K562 (cell line): Measurements from ENCODE around the gene PUM1. TPM values are rescaled to one million over a fixed set of nuclear protein-coding genes. Genes with fewer than 3 reads are reported as not detected.

Experiments
- ATAC-seq: fragments of 200-7000 bp; cut with Tn5 transposase; 3 replicates; pipeline ENCODE4 v1.9.1; 2020; ENCODE audit warnings: moderate library complexity
- BruUV-seq: library from RNA; stranded (reverse); fragments of 400-500 nt; replicated peaks from 2 replicates; lab custom pipeline; 2021; lab: Mats Ljungman, UMichigan
- CTCF ChIA-PET: fragments of 300-600 bp; formaldehyde crosslinking; extraction: SDS; loops from one replicate; lab custom pipeline; 2021; ENCODE audit warnings: low intra/inter-chr PET ratio; lab: Yijun Ruan, JAX
- POLR2A ChIA-PET: fragments of 300-600, 350-650 bp; sonication (Branson Sonifier 250); formaldehyde crosslinking; extraction: SDS; loops from one replicate; lab custom pipeline; 2021; ENCODE audit warnings: antibody characterized with exemption, inconsistent platforms; lab: Yijun Ruan, JAX
- DNase-seq, 4 experiments: peaks; one replicate each; pipeline versions ENCODE4 v3.0.0 to v3.0.0-alpha.2; 2011 to 2018; ENCODE audit warnings: low spot score in 3 of 4, mixed read lengths in 3 of 4; ENCODE audit errors: extremely low read depth in 1 of 4
- FAIRE-seq: peaks from 2 replicates; lab custom pipeline; 2011; peaks lifted over from hg19 to GRCh38; lab: Jason Lieb, UNC
- H2AFZ ChIP-seq: 2 replicates; pipeline ENCODE4 v1.6.0; 2011; ENCODE audit warnings: low read depth, low read length, control low read depth, inconsistent platforms
- H3K27ac ChIP-seq: fragments of 200-600 bp; 3 replicates; pipeline ENCODE4 v1.8.0; 2011; ENCODE audit warnings: low read depth, mild to moderate bottlenecking, control low read depth, inconsistent platforms, low read length, moderate library complexity, mixed read lengths; ENCODE audit errors: extremely low read depth
- H3K27me3 ChIP-seq, 2 experiments: fragments of 300-600 bp in 1 of 2; 2 replicates in 1 of 2; 3 replicates in 1 of 2; pipeline versions ENCODE4 v1.6.0 to v1.8.0; 2011; ENCODE audit warnings: inconsistent platforms in 2 of 2, low read length in 2 of 2, mild to moderate bottlenecking in 1 of 2, mixed read lengths in 1 of 2, moderate library complexity in 1 of 2; ENCODE audit not compliant: control insufficient read depth in 2 of 2, insufficient read depth in 2 of 2
- H3K36me3 ChIP-seq: fragments of 300-600 bp; 3 replicates; pipeline ENCODE4 v1.8.0; 2011; ENCODE audit warnings: mild to moderate bottlenecking, low read length, inconsistent platforms; ENCODE audit not compliant: control insufficient read depth, insufficient read depth
- H3K4me1 ChIP-seq, 2 experiments: fragments of 200-600 bp in 1 of 2; replicated peaks in 1 of 2; 2 replicates in 1 of 2; 3 replicates in 1 of 2; pipeline versions ENCODE4 v1.5.1 to v1.8.0; 2011; ENCODE audit warnings: inconsistent platforms in 2 of 2, low read length in 2 of 2, mild to moderate bottlenecking in 1 of 2, mixed read lengths in 1 of 2, moderate library complexity in 1 of 2; ENCODE audit not compliant: control insufficient read depth in 2 of 2, insufficient read depth in 2 of 2
- H3K4me2 ChIP-seq: 2 replicates; pipeline ENCODE4 v1.6.1; 2011; ENCODE audit warnings: low read length, control low read depth, inconsistent platforms, mixed read lengths; ENCODE audit not compliant: insufficient read depth
- H3K4me3 ChIP-seq: fragments of 200-600 bp; sonication (generic), shearing (Covaris generic); 2 replicates; pipeline ENCODE4 v1.5.1; 2016; ENCODE audit warnings: control low read depth, inconsistent platforms
- H3K79me2 ChIP-seq: fragments of 200-600 bp; 3 replicates; pipeline ENCODE4 v1.8.0; 2011; ENCODE audit warnings: low read length, inconsistent platforms; ENCODE audit not compliant: control insufficient read depth, insufficient read depth
- H3K9ac ChIP-seq, 2 experiments: 2 replicates each; pipeline versions ENCODE4 v1.6.0 to v1.6.1; 2011; ENCODE audit warnings: low read depth in 2 of 2, low read length in 2 of 2, control low read depth in 1 of 2, inconsistent platforms in 1 of 2, mild to moderate bottlenecking in 1 of 2, mixed read lengths in 1 of 2; ENCODE audit not compliant: insufficient read depth in 1 of 2
- H3K9me1 ChIP-seq: one replicate; pipeline ENCODE4 v1.6.0; 2011; ENCODE audit warnings: inconsistent platforms, mild to moderate bottlenecking, low read length, moderate library complexity; ENCODE audit not compliant: control insufficient read depth, insufficient read depth
- H3K9me3 ChIP-seq: replicated peaks from 2 replicates; pipeline ENCODE4 v1.5.1; 2011; ENCODE audit warnings: low read depth, low read length, inconsistent platforms; ENCODE audit not compliant: control insufficient read depth, insufficient read depth
- H4K20me1 ChIP-seq: replicated peaks from 2 replicates; pipeline ENCODE4 v1.6.1; 2011; ENCODE audit warnings: low read length, inconsistent platforms, mixed read lengths; ENCODE audit not compliant: control insufficient read depth, insufficient read depth
- HOXB6 ChIP-seq: fragments of 250-450 bp; sonication (Bioruptor Pico); IDR thresholded peaks from 2 replicates; pipeline ENCODE4 v1.5.1; 2022; ENCODE audit warnings: mild to moderate bottlenecking, borderline replicate concordance
- MBD2 ChIP-seq: sonication (generic); IDR thresholded peaks from 2 replicates; pipeline ENCODE4 v1.6.1; 2016; ENCODE audit warnings: low read depth, borderline replicate concordance
- STAG1 ChIP-seq: sonication (generic); formaldehyde crosslinking; IDR thresholded peaks from 2 replicates; pipeline ENCODE4 v1.5.0; 2020; ENCODE audit warnings: missing genetic modification reagents, borderline replicate concordance
- TBL1XR1 ChIP-seq, 2 experiments: IDR thresholded peaks; 2 replicates each; pipeline ENCODE4 v1.6.1; 2012; ENCODE audit warnings: improper control_type of control experiment in 2 of 2, low read length in 2 of 2, mild to moderate bottlenecking in 1 of 2
- USF1 ChIP-seq: sonication (generic); formaldehyde crosslinking; IDR thresholded peaks from 2 replicates; pipeline ENCODE4 v1.9.0; 2022; ENCODE audit warnings: mild to moderate bottlenecking, missing genetic modification reagents
- WGBS: fragments of 100-300 bp; shearing (Covaris generic); methylation state at CpG from one replicate; pipeline ENCODE4 v1.1.6; 2016; ENCODE audit warnings: low coverage, mixed read lengths; ENCODE audit not compliant: insufficient coverage; ENCODE audit errors: missing lambda C conversion rate; 5-methylcytosine and 5-hydroxymethylcytosine counted together
- in situ Hi-C: fragments of 300-500 bp; cut with MboI; formaldehyde crosslinking; loops from 4 replicates; pipeline ENCODE4 v1.15.0; 2018; ENCODE audit warnings: inconsistent platforms, mixed read lengths
- intact Hi-C: fragments of 100-400 bp; cut with micrococcal nuclease; formaldehyde crosslinking; loops from 2 replicates; pipeline ENCODE4 v1.14.2; 2022
- polyA plus RNA-seq, 8 experiments: library from polyadenylated mRNA; depleted of rRNA in 4 of 8; stranded (reverse) in 5 of 8; unstranded in 3 of 8; fragments of >200 nt; fragmentation: Nextera tagmentation in 2 of 8; fragmentation: Illumina TruSeq in 1 of 8; extraction: Ambion mirVana in 2 of 8; extraction: Trizol in 1 of 8; gene quantifications; 2 replicates each; pipeline versions ENCODE4 v1.2.1 to v1.2.3, GENCODE V29; 2011 to 2014; ENCODE audit warnings: inconsistent platforms in 1 of 8, missing spikeins in 1 of 8
- total RNA-seq, 7 experiments: library from RNA; depleted of rRNA in 6 of 7; stranded (reverse); fragments of >200 nt in 6 of 7; fragmentation: Illumina TruSeq in 2 of 7; extraction: Trizol in 2 of 7; gene quantifications; 2 replicates each; pipeline versions ENCODE4 v1.2.1 to v1.2.3, GENCODE V29; 2011 to 2021; ENCODE audit warnings: low replicate concordance in 1 of 7
- TF ChIP-seq, protein P1 (sequence below), 2 experiments: fragments of 450-650 bp; IDR thresholded peaks; 2 replicates each; pipeline ENCODE4 v1.6.1; 2016
- TF ChIP-seq, protein P2 (sequence below): fragments of 200-800 bp; sonication (Bioruptor generic); IDR thresholded peaks from 2 replicates; pipeline ENCODE4 v1.6.1; 2017; ENCODE audit warnings: missing genetic modification characterization, missing compliant biosample characterization
- TF ChIP-seq, protein P3 (sequence below): sonication (generic); formaldehyde crosslinking; IDR thresholded peaks from 2 replicates; pipeline ENCODE4 v1.8.1; 2023; ENCODE audit warnings: missing genetic modification reagents, mild to moderate bottlenecking, borderline replicate concordance
- TF ChIP-seq, protein P4 (sequence below): fragments of 450-650 bp; IDR thresholded peaks from 2 replicates; pipeline ENCODE4 v1.6.1; 2016; ENCODE audit warnings: low read depth, mild to moderate bottlenecking, moderate library complexity

PUM1 gene
- total and polyA plus RNA-seq, 9 of the 15 experiments (the other 6 are each of a cell fraction or from before 2014, with no cell fraction given): 37.7 to 104 (median 55.7) TPM

DNA sequence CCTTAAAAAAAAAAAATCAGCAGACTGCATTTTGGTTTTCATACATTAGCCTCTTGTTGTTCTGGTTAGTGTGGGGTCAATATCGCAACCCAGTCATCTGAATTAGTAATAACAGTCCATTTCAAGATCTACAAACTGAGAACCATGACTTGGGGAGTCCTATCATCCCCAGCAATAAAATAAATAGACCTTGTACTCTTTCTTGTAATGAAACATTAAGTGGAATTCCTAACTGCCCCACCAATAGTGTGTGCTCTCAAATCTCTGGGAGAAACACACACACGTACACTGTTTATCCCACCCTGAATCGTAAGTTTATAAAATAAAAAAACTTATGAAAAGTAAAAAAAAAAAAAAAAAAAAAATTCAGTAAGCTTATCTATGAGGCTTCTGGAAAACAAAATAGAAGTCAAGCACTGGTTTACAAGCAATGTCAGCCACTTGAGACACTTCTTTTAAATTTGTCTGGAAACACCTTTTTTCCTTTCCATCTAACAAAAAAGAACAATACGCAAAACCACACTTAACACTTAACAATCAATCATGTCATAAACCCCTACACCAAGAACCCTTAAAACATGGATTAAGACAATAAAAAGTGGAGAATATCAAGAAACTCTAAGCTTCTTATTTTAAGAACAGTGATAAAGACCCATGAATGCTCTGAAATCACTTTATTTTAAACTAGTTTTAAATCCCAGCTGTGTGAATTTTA, 53.1 kb downstream of the PUM1 start (continued):
- TF ChIP-seq HOXB6 (CRISPR knock-in tag) (no peak), USF1 (CRISPR knock-in tag) (no peak)
- TF ChIP-seq, protein P1, sequence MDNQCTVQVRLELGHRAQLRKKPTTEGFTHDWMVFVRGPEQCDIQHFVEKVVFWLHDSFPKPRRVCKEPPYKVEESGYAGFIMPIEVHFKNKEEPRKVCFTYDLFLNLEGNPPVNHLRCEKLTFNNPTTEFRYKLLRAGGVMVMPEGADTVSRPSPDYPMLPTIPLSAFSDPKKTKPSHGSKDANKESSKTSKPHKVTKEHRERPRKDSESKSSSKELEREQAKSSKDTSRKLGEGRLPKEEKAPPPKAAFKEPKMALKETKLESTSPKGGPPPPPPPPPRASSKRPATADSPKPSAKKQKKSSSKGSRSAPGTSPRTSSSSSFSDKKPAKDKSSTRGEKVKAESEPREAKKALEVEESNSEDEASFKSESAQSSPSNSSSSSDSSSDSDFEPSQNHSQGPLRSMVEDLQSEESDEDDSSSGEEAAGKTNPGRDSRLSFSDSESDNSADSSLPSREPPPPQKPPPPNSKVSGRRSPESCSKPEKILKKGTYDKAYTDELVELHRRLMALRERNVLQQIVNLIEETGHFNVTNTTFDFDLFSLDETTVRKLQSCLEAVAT (IDR thresholded peaks at IDR 0.05): no peak

DNA sequence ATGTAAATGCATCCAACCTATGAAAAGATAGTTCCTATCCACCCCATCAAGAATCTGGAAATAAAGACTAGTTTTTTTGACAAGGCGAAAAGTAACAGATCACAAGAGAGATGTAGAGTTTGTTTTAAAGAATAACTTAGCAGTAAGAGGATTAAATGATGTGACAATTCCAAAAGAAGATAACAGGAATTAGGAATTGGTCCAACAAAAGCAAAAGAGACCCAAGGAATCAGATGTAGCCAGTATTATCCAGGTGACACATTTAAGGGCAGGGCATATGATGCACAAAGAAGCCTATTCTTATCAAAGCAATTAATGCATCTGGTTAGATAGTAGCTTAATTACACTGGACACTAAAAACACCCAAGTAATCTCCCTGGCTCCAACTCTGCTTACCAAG, 53.8 kb downstream of the PUM1 start:
- H3K9ac ChIP-seq: no peak overlapping the region
- ATAC-seq: no peak
- H3K27ac ChIP-seq: no peak overlapping the region
- H3K4me3 ChIP-seq: no peak overlapping the region
- intact Hi-C loops (no loop called here), in situ Hi-C loops (no loop called here)
- no peak for DNase-seq
- H3K79me2 ChIP-seq: peaks cover 94% of the 10 kb centered on the region
- H3K4me1 ChIP-seq: peaks cover 0 to 7% of the 10 kb centered on the region in 2 experiments; a peak in 1 of 5 replicates
- no peaks in the 10 kb centered on the region for H3K9me1 ChIP-seq
- H3K4me2 ChIP-seq: no peak overlapping the region
- no TSS peak for BruUV-seq
- H2AFZ ChIP-seq: no peak overlapping the region
- no peaks in the 10 kb centered on the region for H3K27me3 ChIP-seq
- peaks cover 56% of the 10 kb centered on the region for H4K20me1 ChIP-seq
- H3K36me3 ChIP-seq: peaks cover 43% of the 10 kb centered on the region
- ChIA-PET CTCF (no interaction called here), POLR2A (interaction anchor here (1.2 to 3.4 kb wide), 2 partner anchors 12 kb away, joined by 6 to 18 read pairs; no protein-coding TSS in a partner anchor)
- FAIRE-seq: no peak
- WGBS: 74% methylated on average over 1 of the region's 1 CpG
- no peaks in the 10 kb centered on the region for H3K9me3 ChIP-seq
- TF ChIP-seq TBL1XR1 (IDR thresholded peaks at IDR 0.05; ENCODE audit: low read length in 2 of 2) (no peak), STAG1 (CRISPR knock-in tag) (no peak), MBD2 (no peak)
- TF ChIP-seq, protein P2, sequence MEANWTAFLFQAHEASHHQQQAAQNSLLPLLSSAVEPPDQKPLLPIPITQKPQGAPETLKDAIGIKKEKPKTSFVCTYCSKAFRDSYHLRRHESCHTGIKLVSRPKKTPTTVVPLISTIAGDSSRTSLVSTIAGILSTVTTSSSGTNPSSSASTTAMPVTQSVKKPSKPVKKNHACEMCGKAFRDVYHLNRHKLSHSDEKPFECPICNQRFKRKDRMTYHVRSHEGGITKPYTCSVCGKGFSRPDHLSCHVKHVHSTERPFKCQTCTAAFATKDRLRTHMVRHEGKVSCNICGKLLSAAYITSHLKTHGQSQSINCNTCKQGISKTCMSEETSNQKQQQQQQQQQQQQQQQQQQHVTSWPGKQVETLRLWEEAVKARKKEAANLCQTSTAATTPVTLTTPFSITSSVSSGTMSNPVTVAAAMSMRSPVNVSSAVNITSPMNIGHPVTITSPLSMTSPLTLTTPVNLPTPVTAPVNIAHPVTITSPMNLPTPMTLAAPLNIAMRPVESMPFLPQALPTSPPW (CRISPR knock-in tag): no peak
- TF ChIP-seq, protein P3, sequence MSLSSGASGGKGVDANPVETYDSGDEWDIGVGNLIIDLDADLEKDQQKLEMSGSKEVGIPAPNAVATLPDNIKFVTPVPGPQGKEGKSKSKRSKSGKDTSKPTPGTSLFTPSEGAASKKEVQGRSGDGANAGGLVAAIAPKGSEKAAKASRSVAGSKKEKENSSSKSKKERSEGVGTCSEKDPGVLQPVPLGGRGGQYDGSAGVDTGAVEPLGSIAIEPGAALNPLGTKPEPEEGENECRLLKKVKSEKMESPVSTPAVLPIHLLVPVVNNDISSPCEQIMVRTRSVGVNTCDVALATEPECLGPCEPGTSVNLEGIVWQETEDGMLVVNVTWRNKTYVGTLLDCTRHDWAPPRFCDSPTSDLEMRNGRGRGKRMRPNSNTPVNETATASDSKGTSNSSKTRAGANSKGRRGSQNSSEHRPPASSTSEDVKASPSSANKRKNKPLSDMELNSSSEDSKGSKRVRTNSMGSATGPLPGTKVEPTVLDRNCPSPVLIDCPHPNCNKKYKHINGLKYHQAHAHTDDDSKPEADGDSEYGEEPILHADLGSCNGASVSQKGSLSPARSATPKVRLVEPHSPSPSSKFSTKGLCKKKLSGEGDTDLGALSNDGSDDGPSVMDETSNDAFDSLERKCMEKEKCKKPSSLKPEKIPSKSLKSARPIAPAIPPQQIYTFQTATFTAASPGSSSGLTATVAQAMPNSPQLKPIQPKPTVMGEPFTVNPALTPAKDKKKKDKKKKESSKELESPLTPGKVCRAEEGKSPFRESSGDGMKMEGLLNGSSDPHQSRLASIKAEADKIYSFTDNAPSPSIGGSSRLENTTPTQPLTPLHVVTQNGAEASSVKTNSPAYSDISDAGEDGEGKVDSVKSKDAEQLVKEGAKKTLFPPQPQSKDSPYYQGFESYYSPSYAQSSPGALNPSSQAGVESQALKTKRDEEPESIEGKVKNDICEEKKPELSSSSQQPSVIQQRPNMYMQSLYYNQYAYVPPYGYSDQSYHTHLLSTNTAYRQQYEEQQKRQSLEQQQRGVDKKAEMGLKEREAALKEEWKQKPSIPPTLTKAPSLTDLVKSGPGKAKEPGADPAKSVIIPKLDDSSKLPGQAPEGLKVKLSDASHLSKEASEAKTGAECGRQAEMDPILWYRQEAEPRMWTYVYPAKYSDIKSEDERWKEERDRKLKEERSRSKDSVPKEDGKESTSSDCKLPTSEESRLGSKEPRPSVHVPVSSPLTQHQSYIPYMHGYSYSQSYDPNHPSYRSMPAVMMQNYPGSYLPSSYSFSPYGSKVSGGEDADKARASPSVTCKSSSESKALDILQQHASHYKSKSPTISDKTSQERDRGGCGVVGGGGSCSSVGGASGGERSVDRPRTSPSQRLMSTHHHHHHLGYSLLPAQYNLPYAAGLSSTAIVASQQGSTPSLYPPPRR (CRISPR knock-in tag): no peak
- TF ChIP-seq, protein P4, sequence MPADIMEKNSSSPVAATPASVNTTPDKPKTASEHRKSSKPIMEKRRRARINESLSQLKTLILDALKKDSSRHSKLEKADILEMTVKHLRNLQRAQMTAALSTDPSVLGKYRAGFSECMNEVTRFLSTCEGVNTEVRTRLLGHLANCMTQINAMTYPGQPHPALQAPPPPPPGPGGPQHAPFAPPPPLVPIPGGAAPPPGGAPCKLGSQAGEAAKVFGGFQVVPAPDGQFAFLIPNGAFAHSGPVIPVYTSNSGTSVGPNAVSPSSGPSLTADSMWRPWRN: no peak
